ENCODE data around the gene GNPTG.

The GNPTG gene

GRCh38 chr16:1333854-1334700 lies 17.7 kb upstream of the GNPTG start:
- DNase-seq (ENCODE audit: low read depth): no peak

GRCh38 chr16:1334739-1335138 lies 17.0 kb upstream of the GNPTG start:
- DNase-seq (ENCODE audit: low read depth): no peak

GRCh38 chr16:1335211-1335971 lies 16.3 kb upstream of the GNPTG start:
- DNase-seq (ENCODE audit: low read depth): no peak

GRCh38 chr16:1335996-1336395 lies 15.7 kb upstream of the GNPTG start:
- no peak for DNase-seq (ENCODE audit: low read depth)

- no peak for DNase-seq (ENCODE audit: low read depth)
Observed at GRCh38 chr16:1336619-1337018, 15.1 kb upstream of the GNPTG start.

GRCh38 chr16:1337486-1337885 lies 14.2 kb upstream of the GNPTG start:
- no peak for DNase-seq (ENCODE audit: low read depth)

GRCh38 chr16:1338119-1338730 lies 13.5 kb upstream of the GNPTG start:
- DNase-seq (ENCODE audit: low read depth): no peak

- DNase-seq (ENCODE audit: low read depth): no peak
Observed at GRCh38 chr16:1338855-1339675, 12.7 kb upstream of the GNPTG start.

- DNase-seq (ENCODE audit: low read depth): no peak
Observed at GRCh38 chr16:1340730-1341494, 10.8 kb upstream of the GNPTG start.

- DNase-seq (ENCODE audit: low read depth): no peak
Observed at GRCh38 chr16:1341495-1342420, 10.0 kb upstream of the GNPTG start.

GRCh38 chr16:1342526-1343427 lies 9.0 kb upstream of the GNPTG start:
- DNase-seq (ENCODE audit: low read depth): peak; percentile 94

- no peak for DNase-seq (ENCODE audit: low read depth)
Observed at GRCh38 chr16:1343428-1344242, 8.1 kb upstream of the GNPTG start.

GRCh38 chr16:1344499-1344898 lies 7.2 kb upstream of the GNPTG start:
- no peak for DNase-seq (ENCODE audit: low read depth)

GRCh38 chr16:1345087-1345486 lies 6.6 kb upstream of the GNPTG start:
- DNase-seq (ENCODE audit: low read depth): no peak

- DNase-seq (ENCODE audit: low read depth): no peak
Observed at GRCh38 chr16:1345651-1346421, 5.9 kb upstream of the GNPTG start.

GRCh38 chr16:1346422-1347285 lies 5.1 kb upstream of the GNPTG start:
- DNase-seq (ENCODE audit: low read depth): no peak

All from activated T-cell treated with anti-CD3 and anti-CD28 coated beads for 1 hour (primary cell).